ENCODE data around the gene PRCP. TPM values are rescaled to one million over a fixed set of nuclear protein-coding genes. Genes with fewer than 3 reads are reported as not detected.

PRCP gene
- total RNA-seq, 1 experiment from 2014 or later: 56.7 TPM

- Mint-ChIP-seq H3K9me3 (peaks cover 0 to 2% of the 10 kb centered on the region in 2 experiments; a peak in 1 of 5 replicates), H3K4me1 (peaks cover 6 to 8% of the 10 kb centered on the region in 2 experiments), H3K27ac (no peak overlapping the region), H3K27me3 (ENCODE audit: low read depth) (no peaks in the 10 kb centered on the region), H3K4me3 (no peak overlapping the region), H3K36me3 (ENCODE audit: insufficient read depth in 1 of 3, low read depth in 3 of 3) (peaks cover 0 to 14% (median 8%) of the 10 kb centered on the region in 3 experiments)
- H3K9me3 ChIP-seq (ENCODE audit: control insufficient read depth, low read depth, low read length): no peaks in the 10 kb centered on the region
- H3K18ac ChIP-seq (ENCODE audit: insufficient read length, low read depth, low read length): no peak overlapping the region
- H3T11ph ChIP-seq (ENCODE audit: low read length): no peak overlapping the region
- no peaks in the 10 kb centered on the region for H3K23me2 ChIP-seq (ENCODE audit: insufficient read length, low read depth, low read length, poor library complexity, severe bottlenecking)
- H2BK15ac ChIP-seq (ENCODE audit: low read depth, low read length): no peak overlapping the region
- no peaks in the 10 kb centered on the region for H3K79me2 ChIP-seq (ENCODE audit: insufficient read depth, low read length)
- H2BK5ac ChIP-seq (ENCODE audit: insufficient read length, low read length): no peak overlapping the region
- H2BK20ac ChIP-seq (ENCODE audit: low read depth, low read length, poor library complexity, severe bottlenecking): no peak overlapping the region
- TF ChIP-seq CTCF (conservative IDR thresholded peaks at IDR 0.05): no peak
- WGBS (ENCODE audit: extremely low coverage, insufficient read length, low lambda C conversion rate): no CpG with 5 or more reads among the region's 2 CpGs
- no peak overlapping the region for H2BK120ac ChIP-seq (ENCODE audit: low read depth, low read length, poor library complexity, severe bottlenecking)
- H2AK5ac ChIP-seq (ENCODE audit: insufficient read length, low read length): no peak overlapping the region
- H3K27me3 ChIP-seq (ENCODE audit: insufficient read depth, low read length): no peaks in the 10 kb centered on the region
- H3K9ac ChIP-seq (ENCODE audit: extremely low read depth, insufficient read length, low read length): no peak overlapping the region
- no peaks in the 10 kb centered on the region for H3K4me1 ChIP-seq (ENCODE audit: insufficient read depth, low read length)
- H4K20me1 ChIP-seq (ENCODE audit: control insufficient read depth, insufficient read depth, insufficient read length): no peaks in the 10 kb centered on the region
- DNase-seq: no peak
- H4K91ac ChIP-seq (ENCODE audit: insufficient read length, low read depth, low read length): no peak overlapping the region
- no peak overlapping the region for H3K23ac ChIP-seq (ENCODE audit: insufficient read length, low read depth, low read length)
- H2AFZ ChIP-seq (ENCODE audit: low read length): no peak overlapping the region
- H4K5ac ChIP-seq (ENCODE audit: insufficient read length, low read depth, low read length): no peak overlapping the region
- H3K14ac ChIP-seq (ENCODE audit: insufficient read depth, low read length): no peak overlapping the region
- no peak overlapping the region for H2BK12ac ChIP-seq (ENCODE audit: insufficient read length, low read depth, low read length)
- no peak overlapping the region for H3K27ac ChIP-seq (ENCODE audit: insufficient read length, low read depth, low read length)
- no peaks in the 10 kb centered on the region for H3K79me1 ChIP-seq (ENCODE audit: insufficient read depth, low read depth, low read length, poor library complexity, severe bottlenecking)
- H4K8ac ChIP-seq (replicated peaks; ENCODE audit: insufficient read length, low read depth, low read length): no peak overlapping the region
- no peak overlapping the region for H3K4me2 ChIP-seq (ENCODE audit: insufficient read depth, insufficient read length, low read length)
- H3K56ac ChIP-seq (ENCODE audit: insufficient read length, low read depth, low read length): no peak overlapping the region
- no peak overlapping the region for H3K4ac ChIP-seq (ENCODE audit: low read depth, low read length)
Measured at GRCh38 chr11:82939456-82939855, 39.2 kb upstream of the PRCP start.
